ENCODE results near the gene FTO.

The FTO gene

GRCh38 chr16:54030451-54030850, 326.5 kb downstream of the FTO start:
- TF ChIP-seq GATA3 (IDR thresholded peaks at IDR 0.05; ENCODE audit: low read depth, low read length) = no peak
- TF ChIP-seq GATA2 (IDR thresholded peaks at IDR 0.05; ENCODE audit: low read depth, low read length) = no peak

GRCh38 chr16:54031107-54031760, 327.3 kb downstream of the FTO start:
- no peak for TF ChIP-seq GATA3 (IDR thresholded peaks at IDR 0.05; ENCODE audit: low read depth, low read length)
- no peak for TF ChIP-seq GATA2 (IDR thresholded peaks at IDR 0.05; ENCODE audit: low read depth, low read length)

- TF ChIP-seq GATA2 (IDR thresholded peaks at IDR 0.05; ENCODE audit: low read depth, low read length) (no peak), GATA3 (IDR thresholded peaks at IDR 0.05; ENCODE audit: low read depth, low read length) (no peak)
Measured at GRCh38 chr16:54033747-54034146, 329.8 kb downstream of the FTO start.

GRCh38 chr16:54034684-54035083, 330.7 kb downstream of the FTO start:
- TF ChIP-seq GATA3 (IDR thresholded peaks at IDR 0.05; ENCODE audit: low read depth, low read length) = no peak
- no peak for TF ChIP-seq GATA2 (IDR thresholded peaks at IDR 0.05; ENCODE audit: low read depth, low read length)

GRCh38 chr16:54040480-54040879, 336.5 kb downstream of the FTO start:
- no peak for TF ChIP-seq GATA2 (IDR thresholded peaks at IDR 0.05; ENCODE audit: low read depth, low read length)
- no peak for TF ChIP-seq GATA3 (IDR thresholded peaks at IDR 0.05; ENCODE audit: low read depth, low read length)

- TF ChIP-seq GATA2 (IDR thresholded peaks at IDR 0.05; ENCODE audit: low read depth, low read length) (no peak), GATA3 (IDR thresholded peaks at IDR 0.05; ENCODE audit: low read depth, low read length) (no peak)
Measured at GRCh38 chr16:54040975-54041374, 337.0 kb downstream of the FTO start.

- TF ChIP-seq GATA3 (IDR thresholded peaks at IDR 0.05; ENCODE audit: low read depth, low read length) (peak; percentile 80), GATA2 (IDR thresholded peaks at IDR 0.05; ENCODE audit: low read depth, low read length) (peak; percentile 69; the same call in 1 of the 2 replicates)
Measured at GRCh38 chr16:54048586-54049495, 344.9 kb downstream of the FTO start.

GRCh38 chr16:54049591-54050458, 345.9 kb downstream of the FTO start:
- TF ChIP-seq GATA2 (IDR thresholded peaks at IDR 0.05; ENCODE audit: low read depth, low read length) = no peak
- TF ChIP-seq GATA3 (IDR thresholded peaks at IDR 0.05; ENCODE audit: low read depth, low read length) = no peak

GRCh38 chr16:54050459-54051210, 346.7 kb downstream of the FTO start:
- TF ChIP-seq GATA2 (IDR thresholded peaks at IDR 0.05; ENCODE audit: low read depth, low read length) (no peak), GATA3 (IDR thresholded peaks at IDR 0.05; ENCODE audit: low read depth, low read length) (no peak)

GRCh38 chr16:54051821-54052220, 347.9 kb downstream of the FTO start:
- TF ChIP-seq GATA3 (IDR thresholded peaks at IDR 0.05; ENCODE audit: low read depth, low read length) (no peak), GATA2 (IDR thresholded peaks at IDR 0.05; ENCODE audit: low read depth, low read length) (no peak)

GRCh38 chr16:54052271-54052670, 348.3 kb downstream of the FTO start:
- no peak for TF ChIP-seq GATA2 (IDR thresholded peaks at IDR 0.05; ENCODE audit: low read depth, low read length)
- no peak for TF ChIP-seq GATA3 (IDR thresholded peaks at IDR 0.05; ENCODE audit: low read depth, low read length)

- no peak for TF ChIP-seq GATA2 (IDR thresholded peaks at IDR 0.05; ENCODE audit: low read depth, low read length)
- no peak for TF ChIP-seq GATA3 (IDR thresholded peaks at IDR 0.05; ENCODE audit: low read depth, low read length)
Measured at GRCh38 chr16:54053891-54054820, 350.2 kb downstream of the FTO start.
